HepG2 (cell line): ENCODE measurements around the gene LRRC15. TPM values are rescaled to one million over a fixed set of nuclear protein-coding genes. Genes with fewer than 3 reads are reported as not detected.

Experiments used
- ATAC-seq: fragments of 200-7000 bp; cut with Tn5 transposase; 3 replicates; pipeline ENCODE4 v1.9.1; 2020; ENCODE audit warnings: mild to moderate bottlenecking, moderate library complexity
- BruUV-seq: library from RNA; stranded (reverse); fragments of 400-500 nt; replicated peaks from 2 replicates; lab custom pipeline; 2021; lab: Mats Ljungman, UMichigan
- CTCF ChIA-PET: fragments of 300-600 bp; formaldehyde crosslinking; extraction: SDS; loops from one replicate; lab custom pipeline; 2021; ENCODE audit warnings: low total read pairs, inconsistent platforms, low intra/inter-chr PET ratio; lab: Yijun Ruan, JAX
- POLR2A ChIA-PET: fragments of 350-600 bp; sonication (Branson Sonifier 250); formaldehyde crosslinking; loops from one replicate; lab custom pipeline; 2020; ENCODE audit warnings: antibody characterized with exemption, inconsistent platforms; lab: Yijun Ruan, JAX
- DNase-seq: peaks from one replicate; pipeline ENCODE4 v3.0.0-alpha.2; 2015; ENCODE audit warnings: low spot score
- FAIRE-seq: peaks from 3 replicates; lab custom pipeline; 2011; peaks lifted over from hg19 to GRCh38; lab: Jason Lieb, UNC
- H2AFZ ChIP-seq: one replicate; pipeline ENCODE4 v1.6.1; 2011; ENCODE audit warnings: low read length, inconsistent platforms
- H3K27ac ChIP-seq: fragments of 300-600 bp; 3 replicates; pipeline ENCODE4 v1.8.0; 2011; ENCODE audit warnings: mixed run types, mild to moderate bottlenecking, mixed read lengths, low read length, inconsistent platforms; ENCODE audit not compliant: insufficient read depth; ENCODE audit errors: extremely low read length
- H3K27me3 ChIP-seq, 2 experiments: fragments of 200-600 bp in 1 of 2; 2 replicates in 1 of 2; 3 replicates in 1 of 2; pipeline versions ENCODE4 v1.6.0 to v1.8.0; 2011; ENCODE audit warnings: low read length in 2 of 2, mild to moderate bottlenecking in 2 of 2, moderate library complexity in 2 of 2, inconsistent platforms in 1 of 2; ENCODE audit not compliant: insufficient read depth in 2 of 2, control insufficient read depth in 1 of 2
- H3K36me3 ChIP-seq, 2 experiments: fragments of 200-600 bp in 1 of 2; replicated peaks in 1 of 2; 2 replicates in 1 of 2; 3 replicates in 1 of 2; pipeline versions ENCODE4 v1.5.1 to v1.8.0; 2011; ENCODE audit warnings: low read length in 2 of 2, inconsistent platforms in 1 of 2; ENCODE audit not compliant: insufficient read depth in 2 of 2, control insufficient read depth in 1 of 2
- H3K4me1 ChIP-seq: 2 replicates; pipeline ENCODE4 v1.5.1; 2012; ENCODE audit warnings: low read length, inconsistent platforms; ENCODE audit not compliant: insufficient read depth
- H3K4me2 ChIP-seq: 2 replicates; pipeline ENCODE4 v1.6.0; 2011; ENCODE audit warnings: low read depth, low read length, inconsistent platforms
- H3K4me3 ChIP-seq, 3 experiments: fragments of 200-600 bp in 1 of 3; sonication (generic), shearing (Covaris generic) in 1 of 3; replicated peaks in 1 of 3; 2 replicates each; pipeline ENCODE4 v1.5.1; 2011 to 2016; ENCODE audit warnings: low read length in 3 of 3, inconsistent platforms in 2 of 3, low read depth in 2 of 3, mild to moderate bottlenecking in 2 of 3, control low read depth in 1 of 3, mixed read lengths in 1 of 3; ENCODE audit not compliant: insufficient read depth in 1 of 3
- H3K79me2 ChIP-seq: one replicate; pipeline ENCODE4 v1.6.1; 2011; ENCODE audit warnings: low read length, inconsistent platforms; ENCODE audit not compliant: insufficient read depth
- H3K9ac ChIP-seq: 2 replicates; pipeline ENCODE4 v1.6.0; 2011; ENCODE audit warnings: mild to moderate bottlenecking, low read depth, low read length, inconsistent platforms; ENCODE audit not compliant: insufficient read depth
- H3K9me3 ChIP-seq: 2 replicates; pipeline ENCODE4 v1.5.1; 2012; ENCODE audit warnings: mild to moderate bottlenecking, low read length
- H4K20me1 ChIP-seq: 2 replicates; pipeline ENCODE4 v1.6.0; 2011; ENCODE audit warnings: inconsistent platforms, mild to moderate bottlenecking, low read length, moderate library complexity; ENCODE audit not compliant: insufficient read depth
- ETV6 ChIP-seq: sonication (generic); formaldehyde crosslinking; conservative IDR thresholded peaks from 2 replicates; pipeline ENCODE4 v1.4.0; 2020; ENCODE audit warnings: missing genetic modification reagents
- GZF1 ChIP-seq: sonication (generic); formaldehyde crosslinking; IDR thresholded peaks from 2 replicates; pipeline ENCODE4 v1.5.1; 2020; ENCODE audit warnings: mild to moderate bottlenecking, missing genetic modification reagents
- HNF4A ChIP-seq: sonication (generic); formaldehyde crosslinking; IDR thresholded peaks from 2 replicates; pipeline ENCODE4 v1.4.0; 2020; ENCODE audit warnings: missing genetic modification reagents
- IKZF4 ChIP-seq: sonication (generic); formaldehyde crosslinking; IDR thresholded peaks from 2 replicates; pipeline ENCODE4 v1.5.1; 2020; ENCODE audit warnings: borderline replicate concordance, mild to moderate bottlenecking, low read depth, missing genetic modification reagents; ENCODE audit errors: not compliant biosample characterization
- KAT7 ChIP-seq: IDR thresholded peaks from 2 replicates; pipeline ENCODE4 v1.6.1; 2018; ENCODE audit warnings: borderline replicate concordance, missing compliant biosample characterization
- STAT5B ChIP-seq: sonication (generic); formaldehyde crosslinking; IDR thresholded peaks from 2 replicates; pipeline ENCODE4 v1.4.0; 2020; ENCODE audit warnings: missing genetic modification reagents
- SYNCRIP ChIP-seq: fragments of 200-400 bp; formaldehyde crosslinking; IDR thresholded peaks from 2 replicates; pipeline ENCODE4 v1.6.1; 2018; ENCODE audit warnings: mild to moderate bottlenecking, low read depth, low read length; ENCODE audit not compliant: insufficient read depth
- TBL1XR1 ChIP-seq: fragments of 150-350 bp; IDR thresholded peaks from 2 replicates; pipeline ENCODE4 v1.6.1; 2014; ENCODE audit warnings: borderline replicate concordance, low read length; ENCODE audit not compliant: partially characterized antibody
- ZMYM3 ChIP-seq: sonication (generic); formaldehyde crosslinking; IDR thresholded peaks from 2 replicates; pipeline ENCODE4 v1.5.1; 2020; ENCODE audit warnings: mild to moderate bottlenecking, missing genetic modification reagents
- ZNF883 ChIP-seq: sonication (generic); formaldehyde crosslinking; IDR thresholded peaks from 2 replicates; pipeline ENCODE4 v1.5.1; 2020; ENCODE audit warnings: mild to moderate bottlenecking, missing genetic modification reagents; ENCODE audit errors: not compliant biosample characterization
- WGBS: methylation state at CpG from one replicate; pipeline ENCODE4 v1.1.6; 2017; ENCODE audit warnings: low lambda C conversion rate; 5-methylcytosine and 5-hydroxymethylcytosine counted together
- in situ Hi-C: cut with HindIII; loops from 2 replicates; pipeline ENCODE4 v1.10.0; 2017; ENCODE audit warnings: low pct_unique_long_range_greater_than_20kb; ENCODE audit not compliant: extremely low pct_ligation_motif_present
- intact Hi-C: fragments of 100-400 bp; cut with micrococcal nuclease; formaldehyde crosslinking; loops from one replicate; pipeline ENCODE4 v1.10.0; 2022; ENCODE audit not compliant: unreplicated experiment
- polyA plus RNA-seq, 8 experiments: library from polyadenylated mRNA; depleted of rRNA in 3 of 8; stranded (reverse) in 7 of 8; unstranded in 1 of 8; fragments of >200 nt; fragmentation: Illumina TruSeq in 4 of 8; extraction: Trizol in 4 of 8; gene quantifications; 2 replicates each; pipeline versions ENCODE4 v1.2.1 to v1.2.3, GENCODE V29; 2011 to 2016; ENCODE audit warnings: low read depth in 4 of 8, missing spikeins in 1 of 8, mixed read lengths in 1 of 8; ENCODE audit not compliant: insufficient read depth in 1 of 8
- total RNA-seq, 5 experiments: library from RNA; depleted of rRNA; stranded (reverse); fragments of >200 nt; fragmentation: Illumina TruSeq; extraction: Trizol; gene quantifications; 2 replicates each; pipeline ENCODE4 v1.2.3, GENCODE V29; 2016; ENCODE audit warnings: low read depth in 1 of 5
- TF ChIP-seq, protein P1 (sequence below): sonication (generic); formaldehyde crosslinking; IDR thresholded peaks from 2 replicates; pipeline ENCODE4 v1.8.0; 2022; ENCODE audit warnings: missing genetic modification reagents, mild to moderate bottlenecking, inconsistent platforms, borderline replicate concordance
- TF ChIP-seq, protein P2 (sequence below): sonication (generic); formaldehyde crosslinking; IDR thresholded peaks from 2 replicates; pipeline ENCODE4 v1.5.1; 2020; ENCODE audit warnings: mild to moderate bottlenecking, missing genetic modification reagents, borderline replicate concordance

Gene LRRC15
- total and polyA plus RNA-seq, 2 of the 13 experiments (the other 11 are each of a cell fraction or from before 2014, with no cell fraction given), result not detected

DNA sequence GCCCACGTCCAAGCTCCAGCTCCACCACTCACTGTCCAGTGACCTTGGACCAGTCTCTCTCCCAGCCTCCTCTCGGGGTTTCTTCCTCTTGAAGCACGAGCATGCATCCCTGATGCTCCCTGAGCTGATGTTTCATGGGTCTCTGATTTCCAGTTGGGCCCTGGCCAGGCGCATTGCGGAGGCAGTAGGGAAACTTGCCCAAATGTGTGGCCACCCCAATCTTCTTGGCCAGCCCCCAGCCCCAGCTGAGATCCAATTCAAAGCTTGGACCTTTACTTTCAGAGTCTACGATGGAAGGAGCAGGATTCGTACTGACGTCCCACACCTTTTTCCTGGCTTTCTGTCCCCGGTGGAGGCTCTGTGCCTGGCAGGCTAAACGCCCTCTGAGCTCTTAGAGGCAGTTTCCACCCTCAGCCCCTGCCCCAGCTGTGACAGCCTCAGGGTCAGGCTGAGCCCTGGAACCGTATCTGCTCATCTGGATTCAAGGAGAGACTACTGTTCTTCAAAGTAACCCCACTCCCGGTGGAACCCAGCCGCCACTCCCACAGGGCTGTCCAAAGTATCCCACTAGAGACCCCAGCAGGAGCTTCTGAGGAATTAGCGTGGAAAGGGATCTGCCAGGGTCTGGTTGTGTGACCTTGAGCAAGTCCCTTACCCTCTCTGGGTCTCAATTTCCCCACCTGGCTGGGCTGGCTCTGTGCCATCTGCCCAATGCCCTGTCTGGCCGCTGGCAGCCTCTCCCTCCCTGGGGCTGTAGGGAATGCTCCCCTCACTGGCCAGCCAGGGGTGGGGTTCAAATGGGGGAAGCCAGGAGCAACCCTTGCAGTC is 55.8 kb downstream of the LRRC15 start:
- ChIA-PET POLR2A (no interaction called here), CTCF (no interaction called here)
- Histone ChIP-seq H3K9ac (no peak overlapping the region), H3K4me1 (peaks cover 45% of the 10 kb centered on the region), H2AFZ (no peak overlapping the region), H3K36me3 (no peaks in the 10 kb centered on the region), H3K9me3 (peaks cover 4% of the 10 kb centered on the region; the same call in 1 of the 2 replicates), H3K4me3 (no peak overlapping the region), H3K27me3 (peaks cover 2 to 32% of the 10 kb centered on the region in 2 experiments; a peak in 4 of 5 replicates), H3K79me2 (no peaks in the 10 kb centered on the region), H3K27ac (no peak overlapping the region), H4K20me1 (no peaks in the 10 kb centered on the region), H3K4me2 (no peak overlapping the region)
- 33% methylated on average over 11 of the region's 15 CpGs for WGBS
- BruUV-seq, result no TSS peak
- FAIRE-seq (no peak), ATAC-seq (peak; percentile 15; the same call in 2 of the 3 replicates), DNase-seq (no peak)
- in situ Hi-C loops, result loop anchor here (10.0 to 25.0 kb wide), 2 partner anchors 149 to 651 kb away; no protein-coding TSS in a partner anchor
- intact Hi-C loops, result loop anchor here (2.0 to 10.0 kb wide), 2 partner anchors 239 to 531 kb away; no protein-coding TSS in a partner anchor
- TF ChIP-seq ETV6, result no peak
- no peak for TF ChIP-seq ZMYM3 (CRISPR knock-in tag)
- no peak for TF ChIP-seq KAT7 (CRISPR knock-in tag)
- no peak for TF ChIP-seq STAT5B (CRISPR knock-in tag)
- TF ChIP-seq ZNF883 (CRISPR knock-in tag), result no peak
- TF ChIP-seq GZF1 (CRISPR knock-in tag), result no peak
- TF ChIP-seq, protein P1, sequence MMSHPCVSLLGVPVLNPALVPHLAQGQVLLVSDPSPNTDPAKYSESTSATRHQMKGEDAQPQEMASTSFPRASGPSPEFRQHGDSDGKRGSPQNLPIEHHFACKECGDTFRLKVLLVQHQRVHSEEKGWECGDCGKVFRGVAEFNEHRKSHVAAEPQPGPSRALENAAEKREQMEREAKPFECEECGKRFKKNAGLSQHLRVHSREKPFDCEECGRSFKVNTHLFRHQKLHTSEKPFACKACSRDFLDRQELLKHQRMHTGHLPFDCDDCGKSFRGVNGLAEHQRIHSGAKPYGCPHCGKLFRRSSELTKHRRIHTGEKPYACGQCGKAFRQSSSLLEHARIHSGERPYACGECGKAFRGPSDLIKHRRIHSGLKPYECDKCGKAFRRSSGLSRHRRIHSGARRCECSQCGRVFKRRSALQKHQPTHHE (CRISPR knock-in tag), result no peak
- no peak for TF ChIP-seq TBL1XR1
- no peak for TF ChIP-seq HNF4A (CRISPR knock-in tag)
- TF ChIP-seq, protein P2, sequence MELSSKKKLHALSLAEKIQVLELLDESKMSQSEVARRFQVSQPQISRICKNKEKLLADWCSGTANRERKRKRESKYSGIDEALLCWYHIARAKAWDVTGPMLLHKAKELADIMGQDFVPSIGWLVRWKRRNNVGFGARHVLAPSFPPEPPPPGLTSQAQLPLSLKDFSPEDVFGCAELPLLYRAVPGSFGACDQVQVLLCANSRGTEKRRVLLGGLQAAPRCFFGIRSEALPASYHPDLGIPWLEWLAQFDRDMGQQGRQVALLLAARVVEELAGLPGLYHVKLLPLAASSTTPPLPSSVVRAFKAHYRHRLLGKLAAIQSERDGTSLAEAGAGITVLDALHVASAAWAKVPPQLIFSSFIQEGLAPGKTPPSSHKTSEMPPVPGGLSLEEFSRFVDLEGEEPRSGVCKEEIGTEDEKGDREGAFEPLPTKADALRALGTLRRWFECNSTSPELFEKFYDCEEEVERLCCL (CRISPR knock-in tag), result no peak
- no peak for TF ChIP-seq SYNCRIP
- no peak for TF ChIP-seq IKZF4 (CRISPR knock-in tag)
